Stimulated activated CD4-positive, alpha-beta T cell treated with anti-CD3 and anti-CD28 coated beads, Interleukin-12 subunit alpha, Interleukin-12 subunit beta, amount 100 ng/mL, for 24 hours (primary cell): Measurements from ENCODE around the gene APOC4.

Experiments
- DNase-seq, 2 experiments: peaks; one replicate each; pipeline ENCODE4 v3.0.0-alpha.2; 2020; ENCODE audit warnings: low read depth in 2 of 2

Gene APOC4

GRCh38 chr19:44993526-44993925, 51.5 kb downstream of the APOC4 start:
- no peak for DNase-seq

DNA sequence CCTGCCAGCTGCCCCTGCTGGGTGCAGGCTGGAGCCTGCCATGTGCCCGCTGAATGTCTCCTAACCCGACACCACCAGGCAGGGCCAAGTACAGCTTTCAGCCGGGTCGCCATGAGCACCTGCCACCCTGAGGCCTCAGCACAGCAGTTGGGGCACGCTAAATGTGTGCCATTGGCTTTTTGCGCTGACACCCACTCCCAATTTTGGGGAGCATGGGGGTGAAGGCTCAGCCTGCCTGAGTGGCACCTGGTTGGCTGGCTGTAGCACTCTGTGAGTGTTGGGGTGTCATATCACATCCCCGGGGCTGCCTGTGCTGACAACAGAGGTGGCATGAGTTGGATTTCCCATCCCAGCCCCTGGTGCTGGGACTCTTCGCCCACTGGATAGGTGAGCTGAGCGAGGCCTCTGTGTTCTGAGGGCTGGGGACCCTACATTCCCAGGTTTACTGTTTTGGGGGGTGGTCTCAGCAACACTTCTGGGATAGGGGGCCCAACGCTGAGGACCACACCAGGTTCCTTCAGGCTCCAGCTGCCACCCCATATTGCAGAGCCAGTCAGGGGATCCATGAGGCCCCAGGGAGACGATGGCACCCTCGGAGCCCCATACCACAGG, 52.0 kb downstream of the APOC4 start:
- no peak for DNase-seq
